Colonic mucosa (tissue), 4 donors: Measurements from ENCODE around the gene CPEB3. TPM values are rescaled to one million over a fixed set of nuclear protein-coding genes. Genes with fewer than 3 reads are reported as not detected.
"Not testable (repeated sequence)": the region's sequence is repeated elsewhere in the genome, so short reads cannot be mapped to it uniquely, and the experiment has no call there.

Experiments
- DNase-seq: peaks from one replicate; pipeline ENCODE4 v3.0.0-alpha.2; 2020
- H3K27ac ChIP-seq: fragments of 200-600 bp; one replicate; pipeline ENCODE4 v1.8.0; 2021
- H3K27me3 ChIP-seq: fragments of 200-600 bp; one replicate; pipeline ENCODE4 v1.8.0; 2021
- H3K36me3 ChIP-seq: fragments of 200-600 bp; one replicate; pipeline ENCODE4 v1.8.0; 2021
- H3K4me1 ChIP-seq: fragments of 200-600 bp; one replicate; pipeline ENCODE4 v1.8.0; 2021; ENCODE audit warnings: mild to moderate bottlenecking
- H3K4me3 ChIP-seq: fragments of 200-600 bp; one replicate; pipeline ENCODE4 v1.8.0; 2021
- H3K9ac ChIP-seq, 2 donors: one replicate each; pipeline ENCODE4 v1.7.0; 2013; ENCODE audit warnings: control low read depth in 2 of 2, low read depth in 2 of 2, low read length in 2 of 2
- H3K9me3 ChIP-seq: fragments of 200-600 bp; one replicate; pipeline ENCODE4 v1.8.0; 2021
- intact Hi-C: fragments of 100-400 bp; cut with DNase I; formaldehyde crosslinking; loops from one replicate; pipeline ENCODE4 v1.14.1; 2022
- total RNA-seq, 2 donors: library from RNA; stranded (reverse); fragmentation: NEBNext Ultra II Directional in 1 of 2; extraction: Animal tissue kit (Norgen Biotek cat#: 25700) in 1 of 2; gene quantifications; one replicate each; pipeline ENCODE4 v1.2.1, GENCODE V29; 2021
- TF ChIP-seq, protein P1 (sequence below): fragments of 200-600 bp; IDR thresholded peaks from one replicate; pipeline ENCODE4 v1.8.0; 2022; ENCODE audit warnings: antibody characterized with exemption, mild to moderate bottlenecking
- donor health status: healthy.
- donor health status: DM: no; HTN: no; CAD: no.
- donor health status: DM: no; HTN: no; CAD: no.

CPEB3 gene
- total RNA-seq, 2 donors from 2014 or later = 4.4 to 7.9 TPM

DNA sequence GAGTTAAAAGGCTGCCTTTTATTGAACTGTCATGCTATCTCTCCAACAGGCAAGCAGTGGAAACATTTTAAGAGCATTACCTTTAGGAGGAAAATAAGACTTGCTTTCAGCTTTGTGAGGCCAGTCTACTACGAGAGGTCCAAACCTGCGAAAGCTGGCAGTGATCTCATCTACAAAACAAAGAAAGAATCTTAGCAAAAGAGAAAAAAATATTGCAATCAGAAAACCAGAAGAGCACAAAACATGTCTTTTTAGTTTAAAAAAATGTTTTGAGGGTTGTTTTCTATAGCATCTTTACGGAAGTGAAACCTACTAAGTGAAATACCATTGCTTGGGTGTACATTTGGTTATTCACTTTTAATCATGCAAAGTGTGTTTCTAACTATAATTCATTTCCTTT, 147.9 kb downstream of the CPEB3 start:
- no peaks in the 10 kb centered on the region for H3K9me3 ChIP-seq
- no peaks in the 10 kb centered on the region for H3K36me3 ChIP-seq
- H3K27me3 ChIP-seq = no peaks in the 10 kb centered on the region
- peaks cover 4% of the 10 kb centered on the region for H3K4me1 ChIP-seq
- TF ChIP-seq, protein P1, sequence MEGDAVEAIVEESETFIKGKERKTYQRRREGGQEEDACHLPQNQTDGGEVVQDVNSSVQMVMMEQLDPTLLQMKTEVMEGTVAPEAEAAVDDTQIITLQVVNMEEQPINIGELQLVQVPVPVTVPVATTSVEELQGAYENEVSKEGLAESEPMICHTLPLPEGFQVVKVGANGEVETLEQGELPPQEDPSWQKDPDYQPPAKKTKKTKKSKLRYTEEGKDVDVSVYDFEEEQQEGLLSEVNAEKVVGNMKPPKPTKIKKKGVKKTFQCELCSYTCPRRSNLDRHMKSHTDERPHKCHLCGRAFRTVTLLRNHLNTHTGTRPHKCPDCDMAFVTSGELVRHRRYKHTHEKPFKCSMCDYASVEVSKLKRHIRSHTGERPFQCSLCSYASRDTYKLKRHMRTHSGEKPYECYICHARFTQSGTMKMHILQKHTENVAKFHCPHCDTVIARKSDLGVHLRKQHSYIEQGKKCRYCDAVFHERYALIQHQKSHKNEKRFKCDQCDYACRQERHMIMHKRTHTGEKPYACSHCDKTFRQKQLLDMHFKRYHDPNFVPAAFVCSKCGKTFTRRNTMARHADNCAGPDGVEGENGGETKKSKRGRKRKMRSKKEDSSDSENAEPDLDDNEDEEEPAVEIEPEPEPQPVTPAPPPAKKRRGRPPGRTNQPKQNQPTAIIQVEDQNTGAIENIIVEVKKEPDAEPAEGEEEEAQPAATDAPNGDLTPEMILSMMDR = no peak
- intact Hi-C loops = no loop called here
- H3K4me3 ChIP-seq = no peak overlapping the region
- no peak for DNase-seq
- H3K9ac ChIP-seq = no peak overlapping the region
- H3K27ac ChIP-seq = no peak overlapping the region

DNA sequence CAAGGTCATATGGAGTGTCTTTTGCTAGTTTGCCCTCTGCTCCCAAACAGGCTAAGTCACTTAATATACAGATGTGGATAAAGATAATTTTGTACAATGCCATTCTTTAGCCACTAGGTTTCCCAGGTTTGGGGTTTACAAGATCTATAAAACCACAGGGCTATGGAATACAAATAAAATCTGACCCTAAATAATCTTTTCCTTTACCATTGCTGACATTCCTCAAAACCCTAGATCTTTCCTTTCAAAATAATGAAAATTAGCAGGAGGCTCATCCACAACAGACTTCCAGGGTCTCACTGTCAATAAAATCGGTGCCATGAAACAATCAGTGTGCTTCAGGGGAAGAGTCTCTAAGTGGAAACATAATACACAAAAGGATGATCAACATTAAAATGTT, 148.4 kb downstream of the CPEB3 start:
- TF ChIP-seq, protein P1 = no peak
- intact Hi-C loops = no loop called here
- DNase-seq = no peak
- Histone ChIP-seq H3K36me3 (no peaks in the 10 kb centered on the region), H3K4me3 (no peak overlapping the region), H3K27me3 (no peaks in the 10 kb centered on the region), H3K9ac (no peak overlapping the region), H3K4me1 (peaks cover 4% of the 10 kb centered on the region), H3K9me3 (no peaks in the 10 kb centered on the region), H3K27ac (no peak overlapping the region)

DNA sequence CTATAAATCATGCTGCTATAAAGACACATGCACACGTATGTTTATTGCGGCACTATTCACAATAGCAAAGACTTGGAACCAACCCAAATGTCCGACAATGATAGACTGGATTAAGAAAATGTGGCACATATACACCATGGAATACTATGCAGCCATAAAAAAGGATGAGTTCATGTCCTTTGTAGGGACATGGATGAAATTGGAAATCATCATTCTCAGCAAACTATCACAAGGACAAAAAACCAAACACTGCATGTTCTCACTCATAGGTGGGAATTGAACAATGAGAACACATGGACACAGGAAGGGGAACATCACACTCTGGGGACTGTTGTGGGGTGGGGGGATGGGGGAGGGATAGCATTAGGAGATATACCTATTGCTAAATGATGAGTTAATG, 149.7 kb downstream of the CPEB3 start:
- intact Hi-C loops, H3K9ac ChIP-seq, H3K9me3 ChIP-seq, H3K36me3 ChIP-seq, DNase-seq, H3K4me3 ChIP-seq, H3K27me3 ChIP-seq, H3K27ac ChIP-seq, H3K4me1 ChIP-seq: not testable (repeated sequence)

DNA sequence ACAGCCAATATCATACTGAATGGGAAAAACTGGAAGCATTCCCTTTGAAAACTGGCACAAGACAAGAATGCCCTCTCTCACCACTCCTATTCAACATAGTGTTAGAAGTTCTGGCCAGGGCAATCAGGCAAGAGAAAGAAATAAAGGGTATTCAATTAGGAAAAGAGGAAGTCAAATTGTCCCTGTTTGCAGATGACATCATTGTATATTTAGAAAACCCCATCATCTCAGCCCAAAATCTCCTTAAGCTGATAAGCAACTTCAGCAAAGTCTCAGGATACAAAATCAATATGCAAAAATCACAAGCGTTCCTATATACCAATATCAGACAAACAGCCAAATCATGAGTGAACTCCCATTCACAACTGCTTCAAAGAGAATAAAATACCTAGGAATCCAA, 156.8 kb downstream of the CPEB3 start:
- H3K27me3 ChIP-seq, H3K9ac ChIP-seq, intact Hi-C loops, H3K4me1 ChIP-seq, H3K9me3 ChIP-seq, DNase-seq, H3K36me3 ChIP-seq, H3K4me3 ChIP-seq, H3K27ac ChIP-seq: not testable (repeated sequence)

DNA sequence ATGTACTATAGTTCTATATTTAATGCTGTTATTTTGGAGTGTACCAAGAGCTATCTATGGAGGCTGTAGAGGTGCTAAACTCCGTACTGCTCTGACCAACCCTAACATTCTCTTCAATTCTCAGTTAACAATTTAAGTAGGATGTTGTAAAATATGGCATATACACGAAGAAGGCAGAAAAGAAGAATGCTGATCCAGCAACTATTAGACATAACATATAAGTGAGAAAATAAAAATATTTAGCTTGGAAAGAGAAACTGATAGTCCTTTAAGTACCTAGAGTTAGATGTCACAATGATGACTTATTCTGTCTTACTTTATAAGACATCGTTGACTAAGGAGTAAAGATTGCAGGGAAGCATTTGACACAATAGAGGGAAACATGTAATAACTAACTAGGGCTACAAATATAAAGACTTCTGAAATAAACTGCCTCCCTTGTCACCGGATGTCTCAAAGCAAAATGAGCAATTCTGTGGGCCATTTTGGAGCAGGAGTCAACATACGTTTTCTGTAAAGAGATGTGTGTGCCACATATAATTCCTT, 159.5 kb downstream of the CPEB3 start:
- no peak overlapping the region for H3K4me3 ChIP-seq
- no peak overlapping the region for H3K27ac ChIP-seq
- H3K36me3 ChIP-seq = no peaks in the 10 kb centered on the region
- H3K9me3 ChIP-seq = no peaks in the 10 kb centered on the region
- TF ChIP-seq, protein P1 = no peak
- DNase-seq = no peak
- no peaks in the 10 kb centered on the region for H3K27me3 ChIP-seq
- H3K9ac ChIP-seq = no peak overlapping the region
- intact Hi-C loops = no loop called here
- H3K4me1 ChIP-seq = no peaks in the 10 kb centered on the region

DNA sequence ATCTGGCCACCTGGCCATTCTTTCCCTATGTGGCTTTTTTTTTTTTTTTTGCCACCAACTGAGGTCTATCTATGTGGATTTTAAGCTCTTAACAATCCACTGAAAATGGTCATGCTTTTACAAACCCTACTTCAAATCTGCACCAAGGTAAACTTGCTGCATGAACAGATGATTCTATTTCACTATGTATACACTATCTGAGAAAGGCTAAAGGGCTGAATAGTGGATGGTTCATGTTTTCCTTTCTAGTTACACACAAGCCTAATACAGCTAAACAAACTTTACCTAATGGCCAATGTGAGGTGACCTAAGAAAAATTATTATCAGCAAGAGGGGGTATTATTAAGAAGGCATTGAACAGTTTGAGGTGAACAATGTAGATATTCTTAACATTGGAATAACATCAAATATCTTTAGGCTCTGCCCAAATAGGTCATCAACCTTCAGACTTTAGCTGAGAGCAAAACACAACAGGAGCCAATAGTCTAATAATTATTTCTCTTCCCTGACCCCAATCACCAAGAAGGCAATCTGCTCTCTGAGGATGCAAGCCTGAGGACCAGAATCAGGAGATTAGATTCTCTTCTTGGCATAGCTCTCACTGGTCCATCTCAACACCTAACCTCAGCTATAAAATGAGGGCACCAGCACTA, 160.1 kb downstream of the CPEB3 start:
- Histone ChIP-seq H3K9me3 (no peaks in the 10 kb centered on the region), H3K9ac (no peak overlapping the region), H3K36me3 (no peaks in the 10 kb centered on the region), H3K4me3 (no peak overlapping the region), H3K4me1 (no peaks in the 10 kb centered on the region), H3K27me3 (no peaks in the 10 kb centered on the region), H3K27ac (no peak overlapping the region)
- TF ChIP-seq, protein P1 = no peak
- intact Hi-C loops = no loop called here
- DNase-seq = no peak
